GM23248 (cell line): ENCODE measurements around the gene ERCC8. TPM values are rescaled to one million over a fixed set of nuclear protein-coding genes. Genes with fewer than 3 reads are reported as not detected.

Experiments used
- DNase-seq: peaks from one replicate; pipeline ENCODE4 v3.0.0-alpha.2; 2015
- H2AFZ ChIP-seq: fragments of 200-600 bp; sonication (generic); 2 replicates; pipeline ENCODE4 v1.6.1; 2016; ENCODE audit warnings: antibody characterized with exemption
- H3F3A ChIP-seq: fragments of 200-600 bp; sonication (generic); 2 replicates; pipeline ENCODE4 v1.6.1; 2016; ENCODE audit warnings: mild to moderate bottlenecking, antibody characterized with exemption, mixed run types; ENCODE audit not compliant: insufficient read depth
- H3K27ac ChIP-seq: fragments of 200-600 bp; sonication (generic); 2 replicates; pipeline ENCODE4 v1.5.1; 2016; ENCODE audit warnings: mild to moderate bottlenecking
- H3K27me3 ChIP-seq: fragments of 200-600 bp; sonication (generic); replicated peaks from 2 replicates; pipeline ENCODE4 v1.6.1; 2016; ENCODE audit warnings: mild to moderate bottlenecking; ENCODE audit not compliant: insufficient read depth
- H3K36me3 ChIP-seq: fragments of 200-600 bp; sonication (generic); 2 replicates; pipeline ENCODE4 v1.6.1; 2016; ENCODE audit warnings: low read depth, mild to moderate bottlenecking
- H3K4me1 ChIP-seq: fragments of 200-600 bp; sonication (generic); 2 replicates; pipeline ENCODE4 v1.6.1; 2016; ENCODE audit warnings: mild to moderate bottlenecking; ENCODE audit not compliant: insufficient read depth
- H3K4me2 ChIP-seq: fragments of 200-600 bp; sonication (generic); one replicate; pipeline ENCODE4 v1.6.1; 2016; ENCODE audit warnings: mild to moderate bottlenecking; ENCODE audit not compliant: unreplicated experiment
- H3K4me3 ChIP-seq: fragments of 200-600 bp; sonication (generic); 2 replicates; pipeline ENCODE4 v1.5.1; 2016; ENCODE audit warnings: mild to moderate bottlenecking
- H3K79me2 ChIP-seq: fragments of 200-600 bp; sonication (generic); 2 replicates; pipeline ENCODE4 v1.6.1; 2016; ENCODE audit warnings: mild to moderate bottlenecking; ENCODE audit not compliant: insufficient read depth
- H3K9ac ChIP-seq: fragments of 200-600 bp; sonication (generic); 2 replicates; pipeline ENCODE4 v1.6.1; 2016; ENCODE audit warnings: mild to moderate bottlenecking
- H3K9me2 ChIP-seq: fragments of 200-600 bp; sonication (generic); 2 replicates; pipeline ENCODE4 v1.6.1; 2016; ENCODE audit warnings: mixed run types, mild to moderate bottlenecking, moderate library complexity; ENCODE audit not compliant: insufficient read depth
- H3K9me3 ChIP-seq: fragments of 200-600 bp; sonication (generic); one replicate; pipeline ENCODE4 v1.6.1; 2017; ENCODE audit warnings: low read depth
- H4K20me1 ChIP-seq: fragments of 200-600 bp; sonication (generic); 2 replicates; pipeline ENCODE4 v1.6.0; 2016; ENCODE audit not compliant: insufficient read depth
- EZH2 ChIP-seq: fragments of 200-600 bp; sonication (generic); IDR thresholded peaks from 2 replicates; pipeline ENCODE4 v1.6.1; 2018; ENCODE audit warnings: antibody characterized with exemption, mild to moderate bottlenecking; ENCODE audit not compliant: insufficient read depth, poor library complexity, severe bottlenecking
- EZH2phosphoT487 ChIP-seq: fragments of 200-600 bp; sonication (generic); IDR thresholded peaks from 2 replicates; pipeline ENCODE4 v1.6.1; 2018; ENCODE audit warnings: antibody characterized with exemption, moderate library complexity, mild to moderate bottlenecking, low read depth; ENCODE audit not compliant: insufficient read depth
- WGBS, 2 experiments: methylation state at CpG; one replicate each; pipeline ENCODE4 v1.1.6; 2015 to 2017; ENCODE audit warnings: low lambda C conversion rate in 2 of 2, low coverage in 1 of 2; ENCODE audit errors: missing lambda C conversion rate in 2 of 2; 5-methylcytosine and 5-hydroxymethylcytosine counted together
- in situ Hi-C: fragments of 300-500 bp; cut with MboI; formaldehyde crosslinking; loops from 2 replicates; pipeline ENCODE4 v1.15.0; 2020
- polyA plus RNA-seq: library from polyadenylated mRNA; unstranded; fragments of >200 nt; fragmentation: Nextera tagmentation; extraction: Ambion mirVana; gene quantifications from 2 replicates; pipeline ENCODE4 v1.2.1, GENCODE V29; 2016
- total RNA-seq: library from RNA; depleted of rRNA; stranded (reverse); fragments of >200 nt; shearing (Covaris generic); gene quantifications from 2 replicates; pipeline ENCODE4 v1.2.3, GENCODE V29; 2014; rRNA removed

ERCC8 gene
- total RNA-seq (15.5 and 26.8 TPM in 2 replicates), polyA plus RNA-seq (11.2 and 12.7 TPM in 2 replicates)

GRCh38 chr5:60944904-60945812, at the start of gene ERCC8, which contains the start of gene NDUFAF2:
Gene ERCC8, minus strand, starts transcription at chr5:60945070. Its CDS starts 62 bp downstream, at chr5:60945008.
Gene NDUFAF2, plus strand, starts transcription at chr5:60945205. Its CDS starts 51 bp downstream, at chr5:60945256.
- H3K27ac ChIP-seq = peak within 1 kb of the TSS; percentile 88
- H3K9me2 ChIP-seq = no peaks in the 10 kb centered on the region
- H3F3A ChIP-seq = peaks cover 13% of the 10 kb centered on the region
- H3K27me3 ChIP-seq = no peaks in the 10 kb centered on the region
- WGBS, 2 experiments = 1 to 2% methylated on average over 64 of the region's 64 CpGs
- H3K36me3 ChIP-seq = no peaks in the 10 kb centered on the region
- DNase-seq = peak; percentile 97
- H3K4me1 ChIP-seq = peaks cover 20% of the 10 kb centered on the region
- peak within 1 kb of the TSS; percentile 90 for H3K9ac ChIP-seq
- H3K4me3 ChIP-seq = peak within 1 kb of the TSS; percentile 89
- no peaks in the 10 kb centered on the region for H3K9me3 ChIP-seq
- in situ Hi-C loops = no loop called here
- peaks cover 85% of the 10 kb centered on the region for H3K79me2 ChIP-seq
- H3K4me2 ChIP-seq = peak within 1 kb of the TSS; percentile 94
- H2AFZ ChIP-seq = peak within 1 kb of the TSS; percentile 85
- H4K20me1 ChIP-seq = no peaks in the 10 kb centered on the region; the same call in 1 of the 2 replicates
- TF ChIP-seq EZH2 (no peak), EZH2phosphoT487 (no peak)

GRCh38 chr5:60993875-60994571, 49.2 kb upstream of the ERCC8 start:
- Histone ChIP-seq H3K27me3 (no peaks in the 10 kb centered on the region), H3K4me2 (no peak overlapping the region), H4K20me1 (no peaks in the 10 kb centered on the region), H3K79me2 (peaks cover 76% of the 10 kb centered on the region), H3K36me3 (no peaks in the 10 kb centered on the region), H3K9ac (no peak overlapping the region), H3K27ac (no peak overlapping the region), H3K4me3 (no peak overlapping the region), H2AFZ (no peak overlapping the region), H3K9me3 (no peaks in the 10 kb centered on the region), H3K9me2 (no peaks in the 10 kb centered on the region), H3F3A (no peaks in the 10 kb centered on the region), H3K4me1 (no peaks in the 10 kb centered on the region)
- in situ Hi-C loops = no loop called here
- WGBS, 2 experiments = 94 to 95% methylated on average over 10 of the region's 11 CpGs
- no peak for DNase-seq
- TF ChIP-seq EZH2phosphoT487 (no peak), EZH2 (no peak)

- WGBS, 2 experiments = 95% methylated on average over 2 of the region's 2 CpGs
- H3K9me3 ChIP-seq = no peaks in the 10 kb centered on the region
- no peaks in the 10 kb centered on the region for H3K9me2 ChIP-seq
- no peak overlapping the region for H3K27ac ChIP-seq
- H3K36me3 ChIP-seq = no peaks in the 10 kb centered on the region
- H3K4me3 ChIP-seq = no peak overlapping the region
- H3K9ac ChIP-seq = no peak overlapping the region
- in situ Hi-C loops = no loop called here
- no peaks in the 10 kb centered on the region for H3K27me3 ChIP-seq
- H2AFZ ChIP-seq = no peak overlapping the region
- no peaks in the 10 kb centered on the region for H3F3A ChIP-seq
- H3K4me1 ChIP-seq = no peaks in the 10 kb centered on the region
- no peak overlapping the region for H3K4me2 ChIP-seq
- no peaks in the 10 kb centered on the region for H4K20me1 ChIP-seq
- no peak for DNase-seq
- H3K79me2 ChIP-seq = peaks cover 72% of the 10 kb centered on the region
- TF ChIP-seq EZH2 = no peak
These were observed 48.6 kb upstream of the ERCC8 start for GRCh38 chr5:60993425-60993824.

- 96 to 98% methylated on average over 6 of the region's 6 CpGs for WGBS, 2 experiments
- Histone ChIP-seq H3K27ac (no peak overlapping the region), H3K79me2 (peaks cover 72% of the 10 kb centered on the region), H3K4me3 (no peak overlapping the region), H3K27me3 (no peaks in the 10 kb centered on the region), H3K4me2 (no peak overlapping the region), H2AFZ (no peak overlapping the region), H4K20me1 (no peaks in the 10 kb centered on the region), H3K9me2 (no peaks in the 10 kb centered on the region), H3K9ac (no peak overlapping the region), H3K36me3 (no peaks in the 10 kb centered on the region), H3K9me3 (no peaks in the 10 kb centered on the region), H3F3A (no peaks in the 10 kb centered on the region), H3K4me1 (no peaks in the 10 kb centered on the region)
- TF ChIP-seq EZH2 = no peak
- no peak for TF ChIP-seq EZH2phosphoT487
- no peak for DNase-seq
- in situ Hi-C loops = no loop called here
These were observed 48.0 kb upstream of the ERCC8 start for GRCh38 chr5:60992871-60993270.
